Raji (cell line): ENCODE data around the gene ATRIP.

Experiments
- POLR2A ChIP-seq: IDR thresholded peaks from 2 replicates; pipeline ENCODE4 v1.6.1; 2011; ENCODE audit warnings: low read depth, low read length, control low read depth; ENCODE audit not compliant: insufficient read depth

Gene ATRIP

GRCh38 chr3:48415251-48415953 is 31.1 kb upstream of the ATRIP start:
- no peak for TF ChIP-seq POLR2A

GRCh38 chr3:48416091-48416505 is 30.4 kb upstream of the ATRIP start:
- TF ChIP-seq POLR2A: no peak

GRCh38 chr3:48416546-48416945 is 30.0 kb upstream of the ATRIP start:
- TF ChIP-seq POLR2A: no peak

GRCh38 chr3:48417529-48418108 is 28.9 kb upstream of the ATRIP start:
- no peak for TF ChIP-seq POLR2A

GRCh38 chr3:48418140-48418539 is 28.4 kb upstream of the ATRIP start:
- no peak for TF ChIP-seq POLR2A

GRCh38 chr3:48418651-48419050 is 27.9 kb upstream of the ATRIP start:
- no peak for TF ChIP-seq POLR2A

- no peak for TF ChIP-seq POLR2A
Measured at GRCh38 chr3:48419149-48419548, 27.4 kb upstream of the ATRIP start.

- no peak for TF ChIP-seq POLR2A
Measured at GRCh38 chr3:48419597-48419996, 26.9 kb upstream of the ATRIP start.

- no peak for TF ChIP-seq POLR2A
Measured at GRCh38 chr3:48420561-48420960, 26.0 kb upstream of the ATRIP start.

- no peak for TF ChIP-seq POLR2A
Measured at GRCh38 chr3:48422272-48422671, 24.3 kb upstream of the ATRIP start.

- no peak for TF ChIP-seq POLR2A
Measured at GRCh38 chr3:48422681-48423080, 23.9 kb upstream of the ATRIP start.

GRCh38 chr3:48423241-48423882 is 23.2 kb upstream of the ATRIP start:
- TF ChIP-seq POLR2A: no peak

- TF ChIP-seq POLR2A: no peak
Measured at GRCh38 chr3:48423883-48424695, 22.4 kb upstream of the ATRIP start.

- no peak for TF ChIP-seq POLR2A
Measured at GRCh38 chr3:48425281-48425812, 21.2 kb upstream of the ATRIP start.

GRCh38 chr3:48426401-48426909 is 20.1 kb upstream of the ATRIP start:
- TF ChIP-seq POLR2A: no peak
